Stimulated activated naive B cell treated with anti-CD40 and anti-IgM and Interleukin-4, amounts not matched to agents 10 μg/mL and 1 μg/mL and 100 μg/mL, for 72 hours (primary cell): ENCODE results near the gene TMEM62.
"Not testable (repeated sequence)": the region's sequence is repeated elsewhere in the genome, so short reads cannot be mapped to it uniquely, and the experiment has no call there.

Source experiments
- ATAC-seq, 2 donors: fragments of 150-1000 bp; cut with Tn5 transposase; replicated peaks; 2 replicates each; pipeline ENCODE4 v1.10.0; 2021; ENCODE audit warnings: moderate library complexity in 1 of 2
- DNase-seq: peaks from one replicate; pipeline ENCODE4 v3.0.0; 2021
- H3K27ac Mint-ChIP-seq: one replicate; pipeline ENCODE4 v1.8.0; 2022; ENCODE audit warnings: mild to moderate bottlenecking, mixed read lengths
- H3K27me3 Mint-ChIP-seq, 2 donors: one replicate each; pipeline ENCODE4 v1.8.0; 2022; ENCODE audit warnings: mixed read lengths in 2 of 2
- H3K36me3 Mint-ChIP-seq, 2 donors: one replicate each; pipeline ENCODE4 v1.8.0; 2022; ENCODE audit warnings: mixed read lengths in 2 of 2, mild to moderate bottlenecking in 1 of 2
- H3K4me1 Mint-ChIP-seq, 2 donors: one replicate each; pipeline ENCODE4 v1.8.0; 2022; ENCODE audit warnings: mixed read lengths in 2 of 2, mild to moderate bottlenecking in 1 of 2
- H3K4me3 Mint-ChIP-seq, 2 donors: one replicate each; pipeline ENCODE4 v1.8.0; 2022; ENCODE audit warnings: mild to moderate bottlenecking in 2 of 2, mixed read lengths in 2 of 2, moderate library complexity in 1 of 2
- H3K9me3 Mint-ChIP-seq, 2 donors: one replicate each; pipeline ENCODE4 v1.8.0; 2022; ENCODE audit warnings: mixed read lengths in 2 of 2, mild to moderate bottlenecking in 1 of 2

TMEM62 gene

DNA sequence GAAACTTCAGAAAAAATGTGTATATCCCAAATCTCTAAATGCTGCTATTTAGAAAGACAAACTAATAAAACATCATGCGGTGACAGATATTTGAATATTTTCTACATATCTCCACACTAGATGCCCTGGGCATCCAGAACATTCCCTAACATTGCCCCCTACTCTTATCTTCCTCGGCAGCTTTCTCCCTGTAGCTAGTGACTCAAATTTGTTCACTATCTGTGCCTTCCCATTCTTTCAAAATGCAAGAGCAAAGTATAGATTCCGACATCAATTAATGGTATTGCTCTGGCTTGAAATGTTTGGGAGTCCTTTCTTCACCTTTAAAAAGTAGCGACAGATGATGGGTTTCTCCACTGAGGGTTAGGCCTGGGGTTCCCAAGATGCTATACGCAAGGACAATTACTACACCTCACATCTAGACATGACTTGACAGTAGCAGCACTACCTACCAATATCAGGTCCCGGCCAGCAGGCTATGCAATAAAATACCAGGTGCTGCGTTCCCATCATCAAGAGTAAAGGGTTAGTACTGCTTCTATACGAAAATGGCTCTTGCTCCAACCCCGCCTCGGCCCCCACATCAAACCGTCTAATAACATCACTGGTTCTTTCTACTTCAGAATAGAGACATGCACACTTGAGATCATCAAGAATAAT lies 28.2 kb upstream of the TMEM62 start:
- H3K27me3 Mint-ChIP-seq = no peaks in the 10 kb centered on the region
- H3K4me1 Mint-ChIP-seq = peaks cover 25 to 54% of the 10 kb centered on the region in 2 donors
- H3K36me3 Mint-ChIP-seq = peaks cover 23 to 31% of the 10 kb centered on the region in 2 donors
- H3K9me3 Mint-ChIP-seq = no peaks in the 10 kb centered on the region
- peak; percentile 40 to 57 for ATAC-seq
- peak overlapping the region; percentile 97 for H3K27ac Mint-ChIP-seq
- H3K4me3 Mint-ChIP-seq = peak overlapping the region; percentile 96 to 100
- no peak for DNase-seq

DNA sequence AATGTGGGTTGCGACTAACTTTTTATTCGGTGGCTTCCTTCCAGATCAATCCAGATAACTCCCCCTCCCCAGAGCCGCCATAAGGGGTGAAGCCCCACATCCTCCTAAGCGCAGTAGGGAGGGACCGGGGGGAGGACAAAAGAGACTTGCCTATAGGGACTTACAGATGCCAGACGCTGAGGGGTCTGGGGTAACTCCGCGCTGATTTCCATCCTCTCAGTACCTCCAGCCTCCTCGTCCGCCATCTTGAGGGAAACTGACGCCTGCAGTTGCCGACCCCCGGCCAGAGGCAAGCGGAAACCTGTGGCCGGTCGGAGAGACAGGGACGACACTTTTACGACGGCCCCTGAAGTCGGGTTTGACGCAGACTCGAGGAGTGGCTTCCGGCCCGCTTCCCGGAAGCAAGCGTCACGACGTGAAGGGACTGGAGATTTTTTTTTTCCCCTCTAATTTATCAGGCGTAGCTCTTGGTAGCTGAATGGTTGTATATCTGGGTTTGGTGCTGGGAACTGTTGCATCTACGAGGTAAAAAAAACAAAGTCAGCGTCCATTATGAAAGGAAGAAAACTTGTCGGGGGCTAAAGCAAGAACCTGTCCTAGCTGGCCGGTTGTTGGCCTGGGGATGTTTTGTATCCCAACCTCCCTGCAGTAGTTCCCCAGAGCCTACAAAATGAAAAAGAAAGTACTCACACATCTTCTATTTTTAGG lies 27.5 kb upstream of the TMEM62 start, which contains the start of gene UBR1:
Gene UBR1, minus strand, starts transcription at position 261 of the 708 bp plus-strand sequence. Its CDS starts 16 bp downstream, at position 245.
- Mint-ChIP-seq H3K4me3 (peak within 1 kb of the TSS; percentile 96 to 100), H3K36me3 (peaks cover 17 to 24% of the 10 kb centered on the region in 2 donors), H3K4me1 (peaks cover 22 to 48% of the 10 kb centered on the region in 2 donors), H3K27ac (peak within 1 kb of the TSS; percentile 97), H3K27me3 (no peaks in the 10 kb centered on the region), H3K9me3 (no peaks in the 10 kb centered on the region)
- ATAC-seq (peak; percentile 95 to 97), DNase-seq (peak; percentile 88)

- H3K27me3 Mint-ChIP-seq = no peaks in the 10 kb centered on the region
- no peaks in the 10 kb centered on the region for H3K9me3 Mint-ChIP-seq
- peak overlapping the region; percentile 97 for H3K27ac Mint-ChIP-seq
- peak overlapping the region; percentile 96 to 100 for H3K4me3 Mint-ChIP-seq
- peaks cover 17 to 43% of the 10 kb centered on the region in 2 donors for H3K4me1 Mint-ChIP-seq
- H3K36me3 Mint-ChIP-seq = peaks cover 13 to 18% of the 10 kb centered on the region in 2 donors
- no peak for DNase-seq
- no peak for ATAC-seq
Measured at GRCh38 chr15:43106486-43106829, 26.9 kb upstream of the TMEM62 start.

DNA sequence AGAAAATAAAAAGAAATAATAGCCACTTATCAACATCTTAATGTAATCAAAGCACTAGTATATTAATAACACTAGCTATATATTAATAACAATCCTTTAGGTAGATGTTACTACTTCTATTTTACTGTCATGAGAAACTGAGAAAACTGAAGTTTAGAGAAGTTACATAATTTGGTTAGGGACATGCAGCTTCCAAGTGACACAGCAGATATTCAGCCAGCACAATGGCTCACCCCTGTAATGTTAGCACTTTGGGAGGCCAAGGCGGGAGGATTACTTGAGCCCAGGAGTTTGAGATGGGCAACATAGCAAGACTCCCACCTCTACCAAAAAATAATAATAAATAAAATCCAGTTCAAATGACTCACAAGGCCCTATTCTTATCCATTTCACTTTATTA lies 25.6 kb upstream of the TMEM62 start:
- no peaks in the 10 kb centered on the region for H3K27me3 Mint-ChIP-seq
- peaks cover 5 to 9% of the 10 kb centered on the region in 2 donors for H3K36me3 Mint-ChIP-seq
- no peak overlapping the region for H3K4me3 Mint-ChIP-seq
- peaks cover 11 to 34% of the 10 kb centered on the region in 2 donors for H3K4me1 Mint-ChIP-seq
- no peak for DNase-seq
- no peak for ATAC-seq
- no peaks in the 10 kb centered on the region for H3K9me3 Mint-ChIP-seq
- no peak overlapping the region for H3K27ac Mint-ChIP-seq

- Mint-ChIP-seq H3K4me3 (no peak overlapping the region), H3K27me3 (no peaks in the 10 kb centered on the region), H3K9me3 (no peaks in the 10 kb centered on the region), H3K36me3 (no peaks in the 10 kb centered on the region), H3K4me1 (peaks cover 3% of the 10 kb centered on the region in 2 donors), H3K27ac (no peak overlapping the region)
- ATAC-seq (no peak), DNase-seq (no peak)
Measured at GRCh38 chr15:43111354-43111753, 22.0 kb upstream of the TMEM62 start.

- ATAC-seq (peak; percentile 78), DNase-seq (no peak)
- no peaks in the 10 kb centered on the region for H3K9me3 Mint-ChIP-seq
- no peaks in the 10 kb centered on the region for H3K27me3 Mint-ChIP-seq
- no peak overlapping the region for H3K4me3 Mint-ChIP-seq
- peaks cover 0 to 1% of the 10 kb centered on the region in 2 donors for H3K36me3 Mint-ChIP-seq
- H3K27ac Mint-ChIP-seq = peak overlapping the region; percentile 73
- H3K4me1 Mint-ChIP-seq = peaks cover 21 to 42% of the 10 kb centered on the region in 2 donors
Measured at GRCh38 chr15:43118286-43118685, 15.1 kb upstream of the TMEM62 start.

GRCh38 chr15:43118829-43119228 lies 14.6 kb upstream of the TMEM62 start:
- H3K27me3 Mint-ChIP-seq = no peaks in the 10 kb centered on the region
- peak overlapping the region; percentile 73 for H3K27ac Mint-ChIP-seq
- peaks cover 0 to 2% of the 10 kb centered on the region in 2 donors for H3K36me3 Mint-ChIP-seq
- H3K4me1 Mint-ChIP-seq = peaks cover 22 to 47% of the 10 kb centered on the region in 2 donors
- ATAC-seq (peak; percentile 33 to 50), DNase-seq (no peak)
- no peaks in the 10 kb centered on the region for H3K9me3 Mint-ChIP-seq
- no peak overlapping the region for H3K4me3 Mint-ChIP-seq

DNA sequence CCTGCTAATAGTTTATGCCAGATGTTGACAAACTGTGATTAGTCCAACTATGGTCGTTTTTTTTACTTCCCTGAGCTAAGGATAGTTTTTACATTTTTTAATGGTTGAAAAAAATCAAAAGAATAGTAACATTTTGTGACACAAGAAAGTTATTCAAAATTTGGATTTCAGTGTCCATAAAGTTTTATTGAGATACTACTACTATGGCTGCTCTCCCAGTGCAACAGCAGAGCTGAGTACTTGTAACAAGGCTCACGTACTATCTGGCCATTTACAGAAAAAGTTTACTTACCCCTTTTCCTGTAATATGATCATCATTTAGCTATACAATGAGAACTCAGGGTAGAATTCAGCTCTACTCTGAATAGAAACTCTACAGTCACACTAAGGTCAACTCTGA lies 11.5 kb upstream of the TMEM62 start:
- peaks cover 22 to 46% of the 10 kb centered on the region in 2 donors for H3K4me1 Mint-ChIP-seq
- no peaks in the 10 kb centered on the region for H3K9me3 Mint-ChIP-seq
- no peak for ATAC-seq
- H3K27ac Mint-ChIP-seq = no peak overlapping the region
- no peak for DNase-seq
- peak overlapping the region in 1 of 2 donors; percentile 94 for H3K4me3 Mint-ChIP-seq
- H3K36me3 Mint-ChIP-seq = peaks cover 0 to 2% of the 10 kb centered on the region in 2 donors
- no peaks in the 10 kb centered on the region for H3K27me3 Mint-ChIP-seq

GRCh38 chr15:43125100-43125661 lies 8.2 kb upstream of the TMEM62 start:
- no peak overlapping the region for H3K4me3 Mint-ChIP-seq
- peaks cover 12 to 24% of the 10 kb centered on the region in 2 donors for H3K4me1 Mint-ChIP-seq
- H3K27me3 Mint-ChIP-seq = no peaks in the 10 kb centered on the region
- no peak for DNase-seq
- H3K36me3 Mint-ChIP-seq = peaks cover 0 to 2% of the 10 kb centered on the region in 2 donors
- no peak overlapping the region for H3K27ac Mint-ChIP-seq
- peaks cover 4 to 8% of the 10 kb centered on the region in 2 donors for H3K9me3 Mint-ChIP-seq
- no peak for ATAC-seq

- H3K4me1 Mint-ChIP-seq = peaks cover 12 to 24% of the 10 kb centered on the region in 2 donors
- no peak overlapping the region for H3K4me3 Mint-ChIP-seq
- H3K36me3 Mint-ChIP-seq = peaks cover 0 to 2% of the 10 kb centered on the region in 2 donors
- peaks cover 4 to 8% of the 10 kb centered on the region in 2 donors for H3K9me3 Mint-ChIP-seq
- no peaks in the 10 kb centered on the region for H3K27me3 Mint-ChIP-seq
- ATAC-seq (no peak), DNase-seq (no peak)
- no peak overlapping the region for H3K27ac Mint-ChIP-seq
Measured at GRCh38 chr15:43126356-43126755, 7.0 kb upstream of the TMEM62 start.

DNA sequence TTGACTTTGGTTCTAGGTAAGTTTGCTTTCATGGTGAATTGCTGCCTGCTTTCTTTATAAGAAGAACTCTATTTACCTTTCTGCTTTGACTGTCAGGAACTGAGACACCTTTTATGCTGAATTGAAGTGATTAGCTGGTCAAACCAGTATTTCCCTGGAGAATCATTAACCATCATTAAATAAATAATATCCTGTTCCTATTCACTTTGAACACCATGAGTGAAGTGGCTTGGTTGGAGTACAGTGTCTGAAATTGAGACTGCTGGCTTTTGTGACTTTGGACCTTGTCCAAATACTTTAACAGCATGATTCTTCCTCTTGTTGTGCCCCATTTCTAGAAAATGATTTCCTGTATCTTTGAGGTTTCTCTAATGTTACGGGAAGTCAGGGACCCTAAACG lies 5.6 kb upstream of the TMEM62 start:
- Mint-ChIP-seq H3K27ac (no peak overlapping the region), H3K27me3 (no peaks in the 10 kb centered on the region), H3K36me3 (peaks cover 0 to 2% of the 10 kb centered on the region in 2 donors), H3K9me3 (peaks cover 4 to 8% of the 10 kb centered on the region in 2 donors), H3K4me1 (peaks cover 8 to 18% of the 10 kb centered on the region in 2 donors), H3K4me3 (no peak overlapping the region)
- DNase-seq (no peak), ATAC-seq (no peak)

DNA sequence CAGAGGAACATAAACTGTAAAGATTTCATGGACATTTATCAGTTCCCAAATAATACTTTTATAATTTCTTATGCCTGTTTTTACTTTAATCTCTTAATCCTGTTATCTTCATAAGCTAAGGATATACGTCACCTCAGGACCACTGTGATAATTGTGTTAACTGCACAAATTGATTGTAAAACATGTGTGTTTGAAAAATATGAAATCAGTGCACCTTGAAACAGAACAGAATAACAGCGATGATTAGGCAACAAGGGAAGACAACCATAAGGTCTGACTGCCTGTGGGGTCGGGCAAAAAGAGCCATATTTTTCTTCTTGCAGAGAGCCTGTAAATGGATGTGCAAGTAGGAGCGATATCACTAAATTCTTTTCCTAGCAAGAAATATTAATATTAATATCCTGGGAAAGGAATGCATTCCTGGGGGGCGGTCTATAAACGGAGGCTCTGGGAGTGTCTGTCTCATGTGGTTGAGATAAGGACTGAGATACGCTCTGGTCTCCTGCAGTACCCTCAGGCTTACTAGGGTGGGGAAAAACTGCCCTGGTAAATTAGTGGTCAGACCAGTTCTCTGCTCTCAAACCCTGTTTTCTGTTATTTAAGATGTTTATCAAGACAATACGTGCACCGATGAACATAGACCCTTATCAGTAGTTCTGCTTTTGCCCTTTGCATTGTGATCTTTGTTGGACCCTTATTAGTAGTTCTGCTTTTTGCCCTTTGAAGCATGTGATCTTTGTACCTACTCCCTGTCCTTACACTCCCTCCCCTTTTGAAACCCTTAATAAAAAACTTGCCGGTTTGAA lies 5.0 kb upstream of the TMEM62 start:
- peaks cover 4 to 11% of the 10 kb centered on the region in 2 donors for H3K4me1 Mint-ChIP-seq
- DNase-seq, H3K9me3 Mint-ChIP-seq, H3K27me3 Mint-ChIP-seq, ATAC-seq, H3K36me3 Mint-ChIP-seq, H3K27ac Mint-ChIP-seq, H3K4me3 Mint-ChIP-seq: not testable (repeated sequence)

GRCh38 chr15:43128980-43129335 lies 4.4 kb upstream of the TMEM62 start:
- peaks cover 4 to 8% of the 10 kb centered on the region in 2 donors for H3K9me3 Mint-ChIP-seq
- ATAC-seq (no peak), DNase-seq (no peak)
- peaks cover 4 to 6% of the 10 kb centered on the region in 2 donors for H3K4me1 Mint-ChIP-seq
- no peak overlapping the region for H3K27ac Mint-ChIP-seq
- no peaks in the 10 kb centered on the region for H3K36me3 Mint-ChIP-seq
- no peaks in the 10 kb centered on the region for H3K27me3 Mint-ChIP-seq
- no peak overlapping the region for H3K4me3 Mint-ChIP-seq

GRCh38 chr15:43132830-43133429 lies 456 bp upstream of the TMEM62 start:
- Mint-ChIP-seq H3K36me3 (peaks cover 4 to 8% of the 10 kb centered on the region in 2 donors), H3K4me1 (peaks cover 11 to 21% of the 10 kb centered on the region in 2 donors), H3K27me3 (no peaks in the 10 kb centered on the region), H3K4me3 (peak overlapping the region; percentile 81 to 88), H3K27ac (peak overlapping the region; percentile 89), H3K9me3 (peaks cover 4 to 8% of the 10 kb centered on the region in 2 donors)
- ATAC-seq = no peak
- no peak for DNase-seq
